HepG2 (cell line): Measurements from ENCODE around the gene FAIM2. TPM values are rescaled to one million over a fixed set of nuclear protein-coding genes. Genes with fewer than 3 reads are reported as not detected.
A peak's percentile ranks its signal among the peaks of the same experiment; 100 is the strongest.

Experiments used
- AKAP8 ChIP-seq: sonication (generic); formaldehyde crosslinking; IDR thresholded peaks from 2 replicates; pipeline ENCODE4 v1.5.1; 2020; ENCODE audit warnings: mild to moderate bottlenecking, missing genetic modification reagents
- DNMT3B ChIP-seq: conservative IDR thresholded peaks from 2 replicates; pipeline ENCODE4 v1.6.1; 2016; ENCODE audit warnings: missing biosample characterization, control low read depth
- EP300 ChIP-seq, 3 experiments: sonication (generic) in 1 of 3; formaldehyde crosslinking in 1 of 3; IDR thresholded peaks; 2 replicates each; pipeline versions ENCODE4 v1.5.1 to v1.6.1; 2011 to 2020; ENCODE audit warnings: low read depth in 2 of 3, low read length in 2 of 3, borderline replicate concordance in 1 of 3, improper control_type of control experiment in 1 of 3, mild to moderate bottlenecking in 1 of 3, missing genetic modification reagents in 1 of 3, moderate library complexity in 1 of 3
- HMGA1 ChIP-seq: sonication (generic); formaldehyde crosslinking; conservative IDR thresholded peaks from 2 replicates; pipeline ENCODE4 v1.4.0; 2020; ENCODE audit warnings: missing genetic modification reagents
- MED13 ChIP-seq: sonication (generic); formaldehyde crosslinking; IDR thresholded peaks from 2 replicates; pipeline ENCODE4 v1.5.0; 2020; ENCODE audit warnings: missing genetic modification reagents
- MYNN ChIP-seq: sonication (generic); formaldehyde crosslinking; IDR thresholded peaks from 2 replicates; pipeline ENCODE4 v1.4.0; 2020; ENCODE audit warnings: mild to moderate bottlenecking, low read depth, missing genetic modification reagents
- NFIB ChIP-seq: sonication (generic); formaldehyde crosslinking; IDR thresholded peaks from 2 replicates; pipeline ENCODE4 v1.9.0; 2021; ENCODE audit warnings: missing genetic modification reagents, mild to moderate bottlenecking, borderline replicate concordance
- SOX5 ChIP-seq: IDR thresholded peaks from 2 replicates; pipeline ENCODE4 v1.6.1; 2016; ENCODE audit warnings: borderline replicate concordance
- ZBTB7A ChIP-seq: sonication (generic); formaldehyde crosslinking; IDR thresholded peaks from 2 replicates; pipeline ENCODE4 v1.8.0; 2022; ENCODE audit warnings: mild to moderate bottlenecking, missing genetic modification reagents
- ZFAT ChIP-seq: sonication (generic); formaldehyde crosslinking; conservative IDR thresholded peaks from 2 replicates; pipeline ENCODE4 v1.8.1; 2023; ENCODE audit warnings: missing genetic modification reagents, inconsistent platforms
- ZNF558 ChIP-seq: sonication (generic); formaldehyde crosslinking; IDR thresholded peaks from 2 replicates; pipeline ENCODE4 v1.9.0; 2022; ENCODE audit warnings: mild to moderate bottlenecking, missing genetic modification reagents, borderline replicate concordance
- ZNF570 ChIP-seq: sonication (generic); formaldehyde crosslinking; IDR thresholded peaks from 2 replicates; pipeline ENCODE4 v1.4.0; 2020; ENCODE audit warnings: mild to moderate bottlenecking, missing genetic modification reagents, borderline replicate concordance
- ZNF598 ChIP-seq: sonication (generic); formaldehyde crosslinking; IDR thresholded peaks from 2 replicates; pipeline ENCODE4 v1.5.1; 2020; ENCODE audit warnings: mild to moderate bottlenecking, missing genetic modification reagents, borderline replicate concordance
- ZNF619 ChIP-seq: sonication (generic); formaldehyde crosslinking; IDR thresholded peaks from 2 replicates; pipeline ENCODE4 v1.4.0; 2020; ENCODE audit warnings: mild to moderate bottlenecking, missing genetic modification reagents
- ZNF768 ChIP-seq: sonication (generic); formaldehyde crosslinking; IDR thresholded peaks from 2 replicates; pipeline ENCODE4 v1.4.0; 2020; ENCODE audit warnings: missing genetic modification reagents
- ZNF776 ChIP-seq: sonication (generic); formaldehyde crosslinking; IDR thresholded peaks from 2 replicates; pipeline ENCODE4 v1.4.0; 2020; ENCODE audit warnings: mild to moderate bottlenecking, missing genetic modification reagents
- ZNF777 ChIP-seq: sonication (generic); formaldehyde crosslinking; IDR thresholded peaks from 2 replicates; pipeline ENCODE4 v1.4.0; 2020; ENCODE audit warnings: missing genetic modification reagents
- ZNF788 ChIP-seq: sonication (generic); formaldehyde crosslinking; IDR thresholded peaks from 2 replicates; pipeline ENCODE4 v1.5.0; 2020; ENCODE audit warnings: mild to moderate bottlenecking, missing genetic modification reagents, borderline replicate concordance
- ZSCAN20 ChIP-seq: sonication (generic); formaldehyde crosslinking; IDR thresholded peaks from 2 replicates; pipeline ENCODE4 v1.4.0; 2020; ENCODE audit warnings: missing genetic modification reagents, mild to moderate bottlenecking, borderline replicate concordance
- polyA plus RNA-seq, 8 experiments: library from polyadenylated mRNA; depleted of rRNA in 3 of 8; stranded (reverse) in 7 of 8; unstranded in 1 of 8; fragments of >200 nt; fragmentation: Illumina TruSeq in 4 of 8; extraction: Trizol in 4 of 8; gene quantifications; 2 replicates each; pipeline versions ENCODE4 v1.2.1 to v1.2.3, GENCODE V29; 2011 to 2016; ENCODE audit warnings: low read depth in 4 of 8, missing spikeins in 1 of 8, mixed read lengths in 1 of 8; ENCODE audit not compliant: insufficient read depth in 1 of 8
- total RNA-seq, 5 experiments: library from RNA; depleted of rRNA; stranded (reverse); fragments of >200 nt; fragmentation: Illumina TruSeq; extraction: Trizol; gene quantifications; 2 replicates each; pipeline ENCODE4 v1.2.3, GENCODE V29; 2016; ENCODE audit warnings: low read depth in 1 of 5
- TF ChIP-seq, protein P1 (sequence below): sonication (generic); formaldehyde crosslinking; IDR thresholded peaks from 2 replicates; pipeline ENCODE4 v1.8.0; 2022; ENCODE audit warnings: low read depth, missing genetic modification reagents
- TF ChIP-seq, protein P2 (sequence below): sonication (generic); formaldehyde crosslinking; IDR thresholded peaks from 2 replicates; pipeline ENCODE4 v1.4.0; 2020; ENCODE audit warnings: missing genetic modification reagents, borderline replicate concordance
- TF ChIP-seq, protein P3 (sequence below): sonication (generic); formaldehyde crosslinking; conservative IDR thresholded peaks from 2 replicates; pipeline ENCODE4 v1.5.0; 2020; ENCODE audit warnings: missing genetic modification reagents

FAIM2 gene
- total and polyA plus RNA-seq, 2 of the 13 experiments (the other 11 are each of a cell fraction or from before 2014, with no cell fraction given) = not detected

DNA sequence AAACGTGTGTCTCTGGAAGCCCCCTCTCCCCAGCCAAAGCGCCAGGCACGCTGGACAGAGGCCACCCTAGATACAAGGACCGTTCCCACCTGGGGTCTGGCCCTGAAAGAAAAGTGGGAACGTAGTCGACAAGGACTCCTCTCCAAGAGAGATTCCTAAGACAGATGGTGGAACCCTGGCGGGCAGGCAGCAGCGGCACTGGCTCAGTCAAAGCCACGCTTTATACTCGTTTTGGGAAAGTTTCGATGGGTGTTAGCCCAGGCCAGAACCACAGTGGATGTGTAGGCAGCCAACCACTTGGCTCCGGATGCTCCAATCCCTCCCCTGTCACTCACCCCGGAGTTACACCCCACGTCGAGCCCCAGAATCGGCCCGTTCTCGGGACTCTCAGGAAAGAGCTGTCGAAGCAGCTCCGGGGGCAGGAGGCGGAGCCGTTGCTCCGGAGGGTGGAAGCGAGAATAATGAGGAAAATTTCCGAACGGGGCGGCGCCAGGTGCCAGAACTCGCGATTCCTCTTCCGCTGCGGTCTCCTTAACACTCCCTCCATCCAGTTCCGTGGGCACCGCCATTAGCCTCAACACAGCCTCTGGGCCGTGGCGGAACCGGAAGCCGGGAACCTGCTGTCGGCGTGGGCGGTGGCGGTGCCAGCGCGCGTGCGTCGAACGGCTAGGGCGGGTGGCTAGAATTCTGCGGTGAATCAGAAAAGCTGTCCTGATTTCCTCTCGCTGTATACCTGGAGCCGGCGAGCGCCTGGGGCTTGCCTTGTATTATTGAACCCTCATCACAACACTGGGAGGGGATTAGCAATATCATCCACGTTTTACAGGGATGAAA lies 61.0 kb downstream of the FAIM2 start, which contains the start of gene BCDIN3D (continued):
- TF ChIP-seq AKAP8 (CRISPR knock-in tag) (peak; percentile 53), SOX5 (peak; percentile 24; the same call in 1 of the 2 replicates), HMGA1 (CRISPR knock-in tag) (no peak), ZNF777 (CRISPR knock-in tag) (peak; percentile 91), ZNF776 (0 out of 2 replicates have a peak, but pooled peaks have one; percentile 26), ZNF570 (CRISPR knock-in tag) (no peak), ZFAT (no peak), DNMT3B (CRISPR knock-in tag) (no peak), MED13 (no peak), ZNF788 (CRISPR knock-in tag) (no peak; the same call in 1 of the 2 replicates), ZNF558 (peak; percentile 93; the same call in 1 of the 2 replicates), ZNF768 (CRISPR knock-in tag) (peak; percentile 61; the same call in 1 of the 2 replicates), ZBTB7A (no peak), ZSCAN20 (0 out of 2 replicates have a peak, but pooled peaks have one; percentile 48), ZNF619 (no peak; the same call in 1 of the 2 replicates), NFIB (CRISPR knock-in tag) (no peak), ZNF598 (CRISPR knock-in tag) (peak; percentile 60; the same call in 1 of the 2 replicates), MYNN (CRISPR knock-in tag) (no peak), EP300 (IDR thresholded peaks at IDR 0.05; ENCODE audit: low read depth in 2 of 2, low read length in 2 of 2) (no peak), EP300 (CRISPR knock-in tag; IDR thresholded peaks at IDR 0.05; ENCODE audit: borderline replicate concordance) (no peak)
- TF ChIP-seq, protein P1, sequence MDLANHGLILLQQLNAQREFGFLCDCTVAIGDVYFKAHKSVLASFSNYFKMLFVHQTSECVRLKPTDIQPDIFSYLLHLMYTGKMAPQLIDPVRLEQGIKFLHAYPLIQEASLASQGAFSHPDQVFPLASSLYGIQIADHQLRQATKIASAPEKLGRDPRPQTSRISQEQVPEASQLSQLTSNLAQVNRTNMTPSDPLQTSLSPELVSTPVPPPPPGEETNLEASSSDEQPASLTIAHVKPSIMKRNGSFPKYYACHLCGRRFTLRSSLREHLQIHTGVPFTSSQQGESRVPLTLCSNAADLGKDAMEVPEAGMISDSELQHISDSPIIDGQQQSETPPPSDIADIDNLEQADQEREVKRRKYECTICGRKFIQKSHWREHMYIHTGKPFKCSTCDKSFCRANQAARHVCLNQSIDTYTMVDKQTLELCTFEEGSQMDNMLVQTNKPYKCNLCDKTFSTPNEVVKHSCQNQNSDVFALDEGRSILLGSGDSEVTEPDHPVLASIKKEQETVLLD (CRISPR knock-in tag) = no peak
- TF ChIP-seq, protein P2, sequence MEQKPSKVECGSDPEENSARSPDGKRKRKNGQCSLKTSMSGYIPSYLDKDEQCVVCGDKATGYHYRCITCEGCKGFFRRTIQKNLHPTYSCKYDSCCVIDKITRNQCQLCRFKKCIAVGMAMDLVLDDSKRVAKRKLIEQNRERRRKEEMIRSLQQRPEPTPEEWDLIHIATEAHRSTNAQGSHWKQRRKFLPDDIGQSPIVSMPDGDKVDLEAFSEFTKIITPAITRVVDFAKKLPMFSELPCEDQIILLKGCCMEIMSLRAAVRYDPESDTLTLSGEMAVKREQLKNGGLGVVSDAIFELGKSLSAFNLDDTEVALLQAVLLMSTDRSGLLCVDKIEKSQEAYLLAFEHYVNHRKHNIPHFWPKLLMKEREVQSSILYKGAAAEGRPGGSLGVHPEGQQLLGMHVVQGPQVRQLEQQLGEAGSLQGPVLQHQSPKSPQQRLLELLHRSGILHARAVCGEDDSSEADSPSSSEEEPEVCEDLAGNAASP (CRISPR knock-in tag) = peak; percentile 35; the same call in 1 of the 2 replicates
- TF ChIP-seq, protein P3, sequence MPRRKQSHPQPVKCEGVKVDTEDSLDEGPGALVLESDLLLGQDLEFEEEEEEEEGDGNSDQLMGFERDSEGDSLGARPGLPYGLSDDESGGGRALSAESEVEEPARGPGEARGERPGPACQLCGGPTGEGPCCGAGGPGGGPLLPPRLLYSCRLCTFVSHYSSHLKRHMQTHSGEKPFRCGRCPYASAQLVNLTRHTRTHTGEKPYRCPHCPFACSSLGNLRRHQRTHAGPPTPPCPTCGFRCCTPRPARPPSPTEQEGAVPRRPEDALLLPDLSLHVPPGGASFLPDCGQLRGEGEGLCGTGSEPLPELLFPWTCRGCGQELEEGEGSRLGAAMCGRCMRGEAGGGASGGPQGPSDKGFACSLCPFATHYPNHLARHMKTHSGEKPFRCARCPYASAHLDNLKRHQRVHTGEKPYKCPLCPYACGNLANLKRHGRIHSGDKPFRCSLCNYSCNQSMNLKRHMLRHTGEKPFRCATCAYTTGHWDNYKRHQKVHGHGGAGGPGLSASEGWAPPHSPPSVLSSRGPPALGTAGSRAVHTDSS (CRISPR knock-in tag) = no peak
